GM12878 (cell line): ENCODE measurements around the gene LIN37. TPM values are rescaled to one million over a fixed set of nuclear protein-coding genes. Genes with fewer than 3 reads are reported as not detected.

Experiments used
- ATAC-seq: fragments of 200-7000 bp; cut with Tn5 transposase; 3 replicates; pipeline ENCODE4 v1.9.1; 2020; ENCODE audit warnings: mild to moderate bottlenecking, moderate library complexity
- BruUV-seq: library from RNA; stranded (reverse); fragments of 400-500 nt; replicated peaks from 2 replicates; lab custom pipeline; 2021; lab: Mats Ljungman, UMichigan
- CTCF ChIA-PET: fragments of 300-600 bp; sonication (Branson Sonifier 250); formaldehyde crosslinking; extraction: SDS; loops from one replicate; lab custom pipeline; 2021; ENCODE audit warnings: inconsistent platforms; lab: Yijun Ruan, JAX
- POLR2A ChIA-PET: fragments of 350-600 bp; formaldehyde crosslinking; extraction: SDS; loops from one replicate; lab custom pipeline; 2021; ENCODE audit warnings: inconsistent platforms; lab: Charles Lee
- RAD21 ChIA-PET: fragments of 300-600 bp; sonication (Branson Sonifier 250); formaldehyde crosslinking; loops from one replicate; lab custom pipeline; 2023; ENCODE audit warnings: antibody characterized with exemption; ENCODE audit not compliant: unreplicated experiment; lab: Charles Lee
- SMC1A ChIA-PET: fragments of 300-600 bp; sonication (Branson Sonifier 250); formaldehyde crosslinking; loops from one replicate; lab custom pipeline; 2023; ENCODE audit not compliant: unreplicated experiment, uncharacterized antibody; lab: Charles Lee
- DNase-seq: peaks from one replicate; pipeline ENCODE4 v3.0.0-alpha.2; 2011; ENCODE audit warnings: low read depth, low spot score
- FAIRE-seq: peaks from 3 replicates; lab custom pipeline; 2011; peaks lifted over from hg19 to GRCh38; lab: Jason Lieb, UNC
- H2AFZ ChIP-seq: 2 replicates; pipeline ENCODE4 v1.6.0; 2011; ENCODE audit warnings: low read depth, low read length, control low read depth; ENCODE audit not compliant: control insufficient read depth
- H3K27ac ChIP-seq: 2 replicates; pipeline ENCODE4 v1.5.1; 2011; ENCODE audit warnings: control low read depth; ENCODE audit not compliant: control insufficient read depth, insufficient read depth
- H3K27me3 ChIP-seq, 2 experiments: replicated peaks in 1 of 2; 2 replicates each; pipeline versions ENCODE4 v1.6.0 to v1.6.1; 2011; ENCODE audit warnings: low read length in 1 of 2; ENCODE audit not compliant: control insufficient read depth in 2 of 2, insufficient read depth in 2 of 2
- H3K36me3 ChIP-seq, 2 experiments: 2 replicates each; pipeline ENCODE4 v1.5.1; 2011; ENCODE audit warnings: low read length in 1 of 2; ENCODE audit not compliant: control insufficient read depth in 2 of 2, insufficient read depth in 2 of 2
- H3K4me1 ChIP-seq: 2 replicates; pipeline ENCODE4 v1.6.1; 2011; ENCODE audit warnings: mild to moderate bottlenecking, low read length, moderate library complexity, mixed read lengths; ENCODE audit not compliant: control insufficient read depth, insufficient read depth
- H3K4me2 ChIP-seq: 2 replicates; pipeline ENCODE4 v1.6.0; 2011; ENCODE audit warnings: control low read depth; ENCODE audit not compliant: control insufficient read depth, insufficient read depth
- H3K4me3 ChIP-seq: fragments of 200-600 bp; sonication (generic); 2 replicates; pipeline ENCODE4 v1.5.1; 2016
- H3K79me2 ChIP-seq: 2 replicates; pipeline ENCODE4 v1.6.0; 2011; ENCODE audit warnings: low read length; ENCODE audit not compliant: control insufficient read depth, insufficient read depth
- H3K9ac ChIP-seq: 2 replicates; pipeline ENCODE4 v1.8.0; 2011; ENCODE audit warnings: low read length, control low read depth, mixed read lengths; ENCODE audit not compliant: control insufficient read depth, insufficient read depth
- H3K9me3 ChIP-seq: replicated peaks from 3 replicates; pipeline ENCODE4 v1.5.1; 2011; ENCODE audit warnings: mild to moderate bottlenecking, low read length; ENCODE audit not compliant: control insufficient read depth, insufficient read depth
- H4K20me1 ChIP-seq: 2 replicates; pipeline ENCODE4 v1.6.0; 2011; ENCODE audit not compliant: control insufficient read depth, insufficient read depth
- BCL11A ChIP-seq: IDR thresholded peaks from 2 replicates; pipeline ENCODE4 v1.6.1; 2011; ENCODE audit warnings: low read depth, low read length
- BHLHE40 ChIP-seq, 2 experiments: fragments of 450-650 bp in 1 of 2; IDR thresholded peaks; 2 replicates each; pipeline ENCODE4 v1.6.1; 2011 to 2017; ENCODE audit warnings: low read depth in 2 of 2, borderline replicate concordance in 1 of 2, improper control_type of control experiment in 1 of 2, low read length in 1 of 2, mild to moderate bottlenecking in 1 of 2
- BRCA1 ChIP-seq: IDR thresholded peaks from 2 replicates; pipeline ENCODE4 v1.6.1; 2011; ENCODE audit warnings: low read depth, low read length, improper control_type of control experiment
- E2F8 ChIP-seq: fragments of 450-650 bp; IDR thresholded peaks from 2 replicates; pipeline ENCODE4 v1.6.1; 2018; ENCODE audit warnings: mild to moderate bottlenecking, low read depth, moderate library complexity; ENCODE audit not compliant: partially characterized antibody
- ETV6 ChIP-seq, 2 experiments: fragments of 450-650 bp in 1 of 2; IDR thresholded peaks in 1 of 2; conservative IDR thresholded peaks in 1 of 2; 2 replicates each; pipeline ENCODE4 v1.6.1; 2014; ENCODE audit warnings: antibody characterized with exemption in 1 of 2, borderline replicate concordance in 1 of 2, low read depth in 1 of 2, mild to moderate bottlenecking in 1 of 2, moderate library complexity in 1 of 2
- HDAC6 ChIP-seq: fragments of 200-600 bp; sonication (generic); IDR thresholded peaks from one replicate; pipeline ENCODE4 v1.8.0; 2017; ENCODE audit warnings: antibody characterized with exemption; ENCODE audit not compliant: unreplicated experiment
- HDGF ChIP-seq: fragments of 450-650 bp; IDR thresholded peaks from 2 replicates; pipeline ENCODE4 v1.6.1; 2016; ENCODE audit warnings: antibody characterized with exemption
- MXI1 ChIP-seq: fragments of 150-350 bp; IDR thresholded peaks from 2 replicates; pipeline ENCODE4 v1.6.1; 2011; ENCODE audit warnings: low read depth, mild to moderate bottlenecking, inconsistent platforms, low read length, improper control_type of control experiment
- NBN ChIP-seq: fragments of 450-650 bp; IDR thresholded peaks from 2 replicates; pipeline ENCODE4 v1.6.1; 2016
- PAX5 ChIP-seq: IDR thresholded peaks from 2 replicates; pipeline ENCODE4 v1.6.1; 2011; ENCODE audit warnings: low read depth, low read length, borderline replicate concordance
- RELB ChIP-seq: fragments of 450-650 bp; IDR thresholded peaks from 2 replicates; pipeline ENCODE4 v1.6.1; 2017; ENCODE audit warnings: low read depth, mild to moderate bottlenecking, moderate library complexity
- SMAD5 ChIP-seq: IDR thresholded peaks from 2 replicates; pipeline ENCODE4 v1.6.1; 2016; ENCODE audit warnings: antibody characterized with exemption, low read depth
- SPI1 ChIP-seq: IDR thresholded peaks from 2 replicates; pipeline ENCODE4 v1.6.1; 2011; ENCODE audit warnings: low read depth, mild to moderate bottlenecking, low read length, moderate library complexity, borderline replicate concordance; ENCODE audit not compliant: insufficient read depth
- SREBF1 ChIP-seq: IDR thresholded peaks from 2 replicates; pipeline ENCODE4 v1.6.1; 2012; ENCODE audit warnings: mild to moderate bottlenecking, low read length
- SUPT20H ChIP-seq: IDR thresholded peaks from 2 replicates; pipeline ENCODE4 v1.6.1; 2011; ENCODE audit warnings: low read depth, mild to moderate bottlenecking, low read length, moderate library complexity, borderline replicate concordance; ENCODE audit not compliant: control insufficient read depth
- ZNF592 ChIP-seq: fragments of 450-650 bp; IDR thresholded peaks from 2 replicates; pipeline ENCODE4 v1.6.1; 2017; ENCODE audit warnings: mild to moderate bottlenecking, moderate library complexity
- ZSCAN29 ChIP-seq: fragments of 450-650 bp; IDR thresholded peaks from 2 replicates; pipeline ENCODE4 v1.6.1; 2017; ENCODE audit warnings: mild to moderate bottlenecking, moderate library complexity
- WGBS: methylation state at CpG from one replicate; pipeline ENCODE4 v1.1.6; 2016; ENCODE audit warnings: low lambda C conversion rate; ENCODE audit not compliant: insufficient replicate concordance, insufficient coverage; ENCODE audit errors: missing lambda C conversion rate; 5-methylcytosine and 5-hydroxymethylcytosine counted together
- in situ Hi-C: fragments of 300-500 bp; cut with MboI; formaldehyde crosslinking; loops from 9 replicates; pipeline ENCODE4 v1.14.3; 2018; ENCODE audit warnings: mixed read lengths
- intact Hi-C: fragments of 100-400 bp; cut with micrococcal nuclease; formaldehyde crosslinking; loops from one replicate; pipeline ENCODE4 v1.14.2; 2022; ENCODE audit not compliant: unreplicated experiment
- polyA plus RNA-seq, 11 experiments: library from polyadenylated mRNA; depleted of rRNA in 4 of 11; unstranded in 6 of 11; stranded (reverse) in 5 of 11; fragments of >200 nt; fragmentation: Nextera tagmentation in 4 of 11; fragmentation: Illumina TruSeq in 1 of 11; extraction: Ambion mirVana in 4 of 11; extraction: Trizol in 1 of 11; gene quantifications; 1 replicate in 1 of 11; 2 replicates in 10 of 11; pipeline versions ENCODE4 v1.2.1 to v1.2.3, GENCODE V29; 2011 to 2016; ENCODE audit warnings: inconsistent platforms in 2 of 11, missing spikeins in 2 of 11, low read depth in 1 of 11
- total RNA-seq, 4 experiments: library from RNA; depleted of rRNA in 3 of 4; stranded (reverse); fragments of >200 nt in 3 of 4; fragmentation: Illumina TruSeq in 1 of 4; extraction: Trizol in 1 of 4; gene quantifications; 2 replicates each; pipeline versions ENCODE4 v1.2.1 to v1.2.3, GENCODE V29; 2013 to 2021

The LIN37 gene
- total and polyA plus RNA-seq, 10 of the 15 experiments (the other 5 are each of a cell fraction or from before 2014, with no cell fraction given) = 0.69 to 11.9 (median 7.6) TPM

- Histone ChIP-seq H2AFZ (no peak overlapping the region), H3K4me3 (no peak overlapping the region), H3K27ac (no peak overlapping the region), H3K36me3 (no peaks in the 10 kb centered on the region), H3K4me1 (no peaks in the 10 kb centered on the region), H3K4me2 (no peak overlapping the region), H3K9me3 (no peaks in the 10 kb centered on the region), H3K27me3 (peaks cover 0 to 2% of the 10 kb centered on the region in 2 experiments; a peak in 1 of 4 replicates), H3K79me2 (no peaks in the 10 kb centered on the region), H4K20me1 (no peaks in the 10 kb centered on the region), H3K9ac (no peak overlapping the region)
- ChIA-PET RAD21 (no interaction called here), POLR2A (no interaction called here), SMC1A (no interaction called here), CTCF (no interaction called here)
- in situ Hi-C loops = no loop called here
- intact Hi-C loops = no loop called here
- WGBS = 18% methylated on average over 7 of the region's 8 CpGs
- no TSS peak for BruUV-seq
- FAIRE-seq = no peak
- no peak for DNase-seq
- no peak for ATAC-seq
- TF ChIP-seq HDAC6 (no peak), E2F8 (no peak), SREBF1 (no peak), RELB (no peak), BRCA1 (no peak), SPI1 (no peak), MXI1 (no peak), NBN (no peak), ZNF592 (no peak), ETV6 (conservative IDR thresholded peaks at IDR 0.05 in 1 of 2, IDR thresholded peaks at IDR 0.05 in 1 of 2; ENCODE audit: borderline replicate concordance in 1 of 2, low read depth in 1 of 2) (no peak), SUPT20H (no peak), BHLHE40 (IDR thresholded peaks at IDR 0.05; ENCODE audit: borderline replicate concordance in 1 of 2, low read depth in 2 of 2, low read length in 1 of 2) (no peak), SMAD5 (no peak), PAX5 (no peak), ZSCAN29 (no peak), HDGF (no peak), BCL11A (no peak)
Observed at GRCh38 chr19:35792888-35793287, 44.5 kb downstream of the LIN37 start.
